ENCODE measurements around the gene UBE2S. TPM values are rescaled to one million over a fixed set of nuclear protein-coding genes. Genes with fewer than 3 reads are reported as not detected.
A peak's percentile ranks its signal among the peaks of the same experiment; 100 is the strongest.

Gene UBE2S
- total and polyA plus RNA-seq, 3 donors from 2014 or later, result 150 to 272 (median 188) TPM

GRCh38 chr19:55389386-55390317 lies 17.9 kb downstream of the UBE2S start:
- TF ChIP-seq POLR2A (IDR thresholded peaks at IDR 0.05) (no peak), CTCF (IDR thresholded peaks at IDR 0.05) (no peak)
- intact Hi-C loops (cut with DNase I; ENCODE audit: low total_unique reads), result no loop called here
- H3K4me3 ChIP-seq, result no peak overlapping the region
- DNase-seq, result no peak
- no peaks in the 10 kb centered on the region for H3K36me3 ChIP-seq (ENCODE audit: low read depth, missing control alignments)
- H3K4me1 ChIP-seq, result peaks cover 30% of the 10 kb centered on the region
- H3K9me3 ChIP-seq, result no peaks in the 10 kb centered on the region
- no peak overlapping the region for H3K27ac ChIP-seq
- no peaks in the 10 kb centered on the region for H3K27me3 ChIP-seq
- WGBS, 2 donors, result 81 to 86% methylated on average over 15 to 21 of the region's 21 CpGs

- Histone ChIP-seq H3K4me1 (peaks cover 40% of the 10 kb centered on the region), H3K27ac (no peak overlapping the region), H3K9me3 (no peaks in the 10 kb centered on the region), H3K36me3 (ENCODE audit: low read depth, missing control alignments) (no peaks in the 10 kb centered on the region), H3K4me3 (no peak overlapping the region), H3K27me3 (no peaks in the 10 kb centered on the region)
- no peak for TF ChIP-seq POLR2A (IDR thresholded peaks at IDR 0.05)
- no peak for TF ChIP-seq CTCF (IDR thresholded peaks at IDR 0.05)
- intact Hi-C loops (cut with DNase I; ENCODE audit: low total_unique reads), result no loop called here
- 82 to 85% methylated on average over 15 to 24 of the region's 24 CpGs for WGBS, 2 donors
- no peak for DNase-seq
Observed at GRCh38 chr19:55387736-55388497, 19.7 kb downstream of the UBE2S start.

- H3K4me3 ChIP-seq, result peak overlapping the region; percentile 80 to 92
- TF ChIP-seq POLR2A (IDR thresholded peaks at IDR 0.05) (no peak), CTCF (IDR thresholded peaks at IDR 0.05) (no peak)
- intact Hi-C loops (cut with DNase I; ENCODE audit: low total_unique reads), result no loop called here
- peaks cover 39% of the 10 kb centered on the region for H3K4me1 ChIP-seq
- WGBS, 2 donors, result 1 to 2% methylated on average over 20 to 33 of the region's 33 CpGs
- no peaks in the 10 kb centered on the region for H3K9me3 ChIP-seq
- H3K36me3 ChIP-seq (ENCODE audit: low read depth, missing control alignments), result no peaks in the 10 kb centered on the region
- H3K27ac ChIP-seq, result peak overlapping the region in 1 of 2 donors; percentile 93
- DNase-seq, result no peak
- H3K27me3 ChIP-seq, result no peaks in the 10 kb centered on the region
Observed at GRCh38 chr19:55386493-55386971, 21.1 kb downstream of the UBE2S start.

GRCh38 chr19:55385724-55386492 lies 21.7 kb downstream of the UBE2S start, which contains the start of gene RPL28:
Gene RPL28 (plus strand): TSS chr19:55385932. CDS start chr19:55386358, 426 bp downstream.
- TF ChIP-seq POLR2A (IDR thresholded peaks at IDR 0.05), result peak; percentile 89
- no peak for TF ChIP-seq CTCF (IDR thresholded peaks at IDR 0.05)
- H3K9me3 ChIP-seq, result no peaks in the 10 kb centered on the region
- peak within 1 kb of the TSS; percentile 92 to 93 for H3K27ac ChIP-seq
- DNase-seq, result peak; percentile 99
- peaks cover 37% of the 10 kb centered on the region for H3K4me1 ChIP-seq
- intact Hi-C loops (cut with DNase I; ENCODE audit: low total_unique reads), result no loop called here
- 0% methylated on average over 55 to 68 of the region's 68 CpGs for WGBS, 2 donors
- H3K4me3 ChIP-seq, result peak within 1 kb of the TSS; percentile 80 to 92
- no peaks in the 10 kb centered on the region for H3K36me3 ChIP-seq (ENCODE audit: low read depth, missing control alignments)
- H3K27me3 ChIP-seq, result no peaks in the 10 kb centered on the region
